Upper lobe of right lung (tissue), 1 donor: ENCODE measurements around the gene ZSCAN2. TPM values are rescaled to one million over a fixed set of nuclear protein-coding genes. Genes with fewer than 3 reads are reported as not detected.

ENCODE experiments used
- ATAC-seq: fragments of 200-7000 bp; cut with Tn5 transposase; one replicate; pipeline ENCODE4 v1.9.1; 2020; ENCODE audit warnings: mild to moderate bottlenecking, moderate library complexity
- DNase-seq: peaks from one replicate; pipeline ENCODE4 v3.0.0-alpha.2; 2020
- H3K27ac ChIP-seq: fragments of 200-600 bp; one replicate; pipeline ENCODE4 v1.8.0; 2022
- H3K27me3 ChIP-seq: fragments of 200-600 bp; one replicate; pipeline ENCODE4 v1.8.0; 2022; ENCODE audit warnings: mild to moderate bottlenecking
- H3K36me3 ChIP-seq: fragments of 200-600 bp; one replicate; pipeline ENCODE4 v1.8.0; 2022
- H3K4me1 ChIP-seq: fragments of 200-600 bp; one replicate; pipeline ENCODE4 v1.8.0; 2022
- H3K4me3 ChIP-seq: fragments of 200-600 bp; one replicate; pipeline ENCODE4 v1.8.0; 2022; ENCODE audit warnings: mild to moderate bottlenecking
- H3K9me3 ChIP-seq: fragments of 200-600 bp; one replicate; pipeline ENCODE4 v1.8.0; 2022
- intact Hi-C: fragments of 100-400 bp; cut with DNase I; formaldehyde crosslinking; loops from one replicate; pipeline ENCODE4 v1.11.0; 2022
- total RNA-seq: library from RNA; stranded (reverse); fragmentation: NEBNext Ultra II Directional; extraction: Animal tissue kit (Norgen Biotek cat#: 25700); gene quantifications from one replicate; pipeline ENCODE4 v1.2.1, GENCODE V29; 2021
- TF ChIP-seq, protein P1 (sequence below): fragments of 200-600 bp; IDR thresholded peaks from one replicate; pipeline ENCODE4 v1.8.0; 2022; ENCODE audit warnings: antibody characterized with exemption
- donor health status: DM: no; HTN: yes; CAD: no; lungs with severe emphysema.

Gene ZSCAN2
- total RNA-seq, 1 donor from 2014 or later: 5.8 TPM

DNA sequence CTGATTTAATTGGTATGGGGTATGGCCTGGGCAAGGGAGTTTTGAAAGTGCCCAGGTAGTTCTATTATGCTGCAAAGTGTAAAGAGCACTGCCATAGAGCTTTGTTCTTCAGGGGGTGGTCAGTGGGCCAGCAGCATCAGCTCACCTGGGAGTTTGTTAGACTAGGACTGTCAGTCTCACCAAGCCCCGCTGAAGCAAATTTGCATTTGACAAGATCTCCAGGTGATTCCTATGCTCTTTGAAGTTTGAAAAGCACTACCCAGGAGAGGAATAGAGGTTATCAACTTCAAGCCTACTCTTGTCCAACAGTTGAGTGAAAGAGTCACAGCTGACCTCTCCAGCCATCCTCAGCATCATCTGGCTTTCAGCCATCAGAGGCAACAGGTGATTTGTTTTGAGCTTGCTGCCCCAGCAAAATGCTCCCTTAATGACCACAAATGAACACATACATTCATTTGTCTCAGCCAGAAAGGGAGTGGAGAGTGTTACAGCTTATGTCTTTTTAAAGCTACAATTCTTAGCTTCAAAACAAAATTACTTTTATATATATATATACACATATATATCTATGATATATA lies 8.0 kb downstream of the ZSCAN2 start:
- Histone ChIP-seq H3K27me3 (no peaks in the 10 kb centered on the region), H3K27ac (no peak overlapping the region), H3K4me3 (no peak overlapping the region), H3K9me3 (no peaks in the 10 kb centered on the region), H3K4me1 (no peaks in the 10 kb centered on the region), H3K36me3 (peaks cover 5% of the 10 kb centered on the region)
- intact Hi-C loops: no loop called here
- ATAC-seq (no peak), DNase-seq (no peak)
- TF ChIP-seq, protein P1, sequence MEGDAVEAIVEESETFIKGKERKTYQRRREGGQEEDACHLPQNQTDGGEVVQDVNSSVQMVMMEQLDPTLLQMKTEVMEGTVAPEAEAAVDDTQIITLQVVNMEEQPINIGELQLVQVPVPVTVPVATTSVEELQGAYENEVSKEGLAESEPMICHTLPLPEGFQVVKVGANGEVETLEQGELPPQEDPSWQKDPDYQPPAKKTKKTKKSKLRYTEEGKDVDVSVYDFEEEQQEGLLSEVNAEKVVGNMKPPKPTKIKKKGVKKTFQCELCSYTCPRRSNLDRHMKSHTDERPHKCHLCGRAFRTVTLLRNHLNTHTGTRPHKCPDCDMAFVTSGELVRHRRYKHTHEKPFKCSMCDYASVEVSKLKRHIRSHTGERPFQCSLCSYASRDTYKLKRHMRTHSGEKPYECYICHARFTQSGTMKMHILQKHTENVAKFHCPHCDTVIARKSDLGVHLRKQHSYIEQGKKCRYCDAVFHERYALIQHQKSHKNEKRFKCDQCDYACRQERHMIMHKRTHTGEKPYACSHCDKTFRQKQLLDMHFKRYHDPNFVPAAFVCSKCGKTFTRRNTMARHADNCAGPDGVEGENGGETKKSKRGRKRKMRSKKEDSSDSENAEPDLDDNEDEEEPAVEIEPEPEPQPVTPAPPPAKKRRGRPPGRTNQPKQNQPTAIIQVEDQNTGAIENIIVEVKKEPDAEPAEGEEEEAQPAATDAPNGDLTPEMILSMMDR: no peak

DNA sequence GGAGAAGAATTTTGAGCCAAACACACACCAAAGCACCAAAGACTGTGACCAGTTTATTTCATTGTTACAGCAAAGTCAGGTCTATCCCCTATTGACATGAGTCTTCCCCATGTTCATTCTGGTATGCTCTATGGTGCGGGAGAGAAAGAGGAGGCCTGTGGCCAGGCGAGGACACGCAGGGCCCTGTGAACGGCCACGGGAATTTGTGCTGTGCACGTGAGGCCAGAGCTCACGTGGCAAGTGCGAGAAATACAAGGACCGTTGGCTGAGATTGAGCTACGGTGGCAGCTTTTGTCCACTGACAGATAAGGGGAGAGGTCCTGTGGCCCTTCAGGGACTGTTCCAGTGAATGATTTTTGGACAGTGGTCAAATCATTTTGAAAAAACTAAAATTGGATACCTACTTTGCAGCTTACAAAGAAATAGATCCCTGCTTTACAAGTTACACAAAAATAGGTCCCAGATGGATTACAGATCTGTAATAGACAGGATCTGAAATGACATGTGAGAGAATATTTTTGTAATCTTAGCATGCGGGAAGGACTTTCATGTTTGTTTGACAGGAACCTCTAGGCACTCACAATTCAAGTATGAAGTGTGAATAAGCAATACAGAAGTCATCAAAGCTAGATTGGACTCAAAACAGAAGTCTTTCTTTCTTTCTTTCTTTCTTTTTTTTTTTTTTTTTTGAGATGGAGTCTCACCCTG lies 9.2 kb downstream of the ZSCAN2 start:
- intact Hi-C loops: no loop called here
- peak; percentile 22 for ATAC-seq
- peaks cover 5% of the 10 kb centered on the region for H3K36me3 ChIP-seq
- no peak overlapping the region for H3K4me3 ChIP-seq
- H3K27me3 ChIP-seq: no peaks in the 10 kb centered on the region
- no peaks in the 10 kb centered on the region for H3K9me3 ChIP-seq
- no peaks in the 10 kb centered on the region for H3K4me1 ChIP-seq
- TF ChIP-seq, protein P1: no peak
- no peak overlapping the region for H3K27ac ChIP-seq
- no peak for DNase-seq

DNA sequence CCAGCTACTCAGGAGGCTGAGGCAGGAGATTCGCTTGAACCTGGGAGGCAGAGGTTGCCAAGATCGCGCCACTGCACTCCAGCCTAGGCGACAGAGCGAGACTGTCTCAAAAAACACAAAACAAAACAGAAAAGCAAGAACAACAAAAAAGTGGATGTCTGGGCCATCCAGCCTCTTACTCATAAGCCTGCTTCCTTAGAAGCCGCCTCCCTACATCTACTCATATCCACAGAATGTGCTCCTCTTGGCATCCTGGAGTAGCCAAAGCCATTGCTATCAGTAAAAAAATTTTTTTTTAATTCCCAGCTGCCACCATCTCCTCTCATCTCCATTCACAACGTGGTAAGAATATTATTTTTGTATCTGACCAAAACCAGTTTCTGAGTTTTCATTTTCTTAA lies 10.8 kb downstream of the ZSCAN2 start:
- DNase-seq (no peak), ATAC-seq (no peak)
- no peak overlapping the region for H3K4me3 ChIP-seq
- peaks cover 3% of the 10 kb centered on the region for H3K36me3 ChIP-seq
- intact Hi-C loops: no loop called here
- no peaks in the 10 kb centered on the region for H3K27me3 ChIP-seq
- TF ChIP-seq, protein P1: no peak
- H3K9me3 ChIP-seq: no peaks in the 10 kb centered on the region
- no peak overlapping the region for H3K27ac ChIP-seq
- H3K4me1 ChIP-seq: no peaks in the 10 kb centered on the region

DNA sequence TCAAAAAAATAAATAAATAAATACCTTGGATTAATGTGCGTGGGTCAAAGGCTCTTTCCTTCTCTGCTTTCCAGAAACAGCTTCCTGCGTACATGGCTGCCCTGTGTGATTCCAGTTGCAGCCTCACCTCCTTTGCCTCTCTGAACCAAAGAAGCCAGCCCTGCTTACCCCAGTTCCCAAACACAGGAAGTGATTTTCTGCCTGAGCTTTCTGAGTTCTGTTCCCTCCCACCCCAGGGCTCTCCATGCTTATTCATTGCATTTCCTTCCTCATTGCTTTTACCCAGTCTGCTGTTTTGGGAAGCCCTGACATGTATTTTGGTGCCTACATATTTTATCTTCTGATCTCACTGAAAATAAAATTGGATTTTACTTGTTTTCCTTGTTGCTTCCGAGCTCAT lies 15.4 kb downstream of the ZSCAN2 start:
- Histone ChIP-seq H3K9me3 (peaks cover 9% of the 10 kb centered on the region), H3K27me3 (no peaks in the 10 kb centered on the region), H3K36me3 (no peaks in the 10 kb centered on the region), H3K4me3 (no peak overlapping the region), H3K27ac (no peak overlapping the region), H3K4me1 (peaks cover 4% of the 10 kb centered on the region)
- intact Hi-C loops: no loop called here
- TF ChIP-seq, protein P1: no peak
- ATAC-seq (peak; percentile 81), DNase-seq (no peak)

DNA sequence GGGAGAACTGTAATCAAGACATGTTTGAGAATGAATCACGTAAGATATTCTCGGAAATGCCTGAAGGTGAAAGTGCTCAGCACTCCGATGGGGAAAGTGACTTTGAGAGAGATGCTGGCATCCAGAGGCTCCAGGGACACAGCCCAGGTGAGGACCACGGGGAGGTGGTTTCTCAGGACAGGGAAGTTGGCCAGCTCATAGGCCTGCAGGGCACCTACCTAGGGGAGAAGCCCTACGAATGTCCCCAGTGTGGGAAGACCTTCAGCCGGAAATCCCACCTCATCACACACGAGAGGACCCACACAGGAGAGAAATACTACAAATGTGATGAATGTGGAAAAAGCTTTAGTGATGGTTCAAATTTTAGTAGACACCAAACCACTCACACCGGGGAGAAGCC lies 19.8 kb downstream of the ZSCAN2 start:
- no peak for ATAC-seq
- Histone ChIP-seq H3K27me3 (no peaks in the 10 kb centered on the region), H3K36me3 (no peaks in the 10 kb centered on the region), H3K4me3 (no peak overlapping the region), H3K9me3 (peaks cover 17% of the 10 kb centered on the region), H3K27ac (no peak overlapping the region), H3K4me1 (peaks cover 4% of the 10 kb centered on the region)
- no peak for DNase-seq
- intact Hi-C loops: no loop called here
- TF ChIP-seq, protein P1: no peak
